Measurements from ENCODE around the gene ANKRD61. TPM values are rescaled to one million over a fixed set of nuclear protein-coding genes. Genes with fewer than 3 reads are reported as not detected.
"Not testable (repeated sequence)": the region's sequence is repeated elsewhere in the genome, so short reads cannot be mapped to it uniquely, and the experiment has no call there.

ANKRD61 gene
- total and polyA plus RNA-seq, 5 donors from 2014 or later: 0.15 to 0.53 (median 0.32) TPM; not detected in 2

GRCh38 chr7:6035165-6035564 lies 4.0 kb downstream of the ANKRD61 start:
- no peaks in the 10 kb centered on the region for H3K27me3 Mint-ChIP-seq
- no peak for DNase-seq
- Histone ChIP-seq H3K4me1 (ENCODE audit: control insufficient read depth, insufficient read depth, low read length, poor library complexity, severe bottlenecking) (no peaks in the 10 kb centered on the region), H3K9me3 (ENCODE audit: control insufficient read depth in 2 of 2, low read length in 2 of 2) (no peaks in the 10 kb centered on the region), H3K27ac (ENCODE audit: insufficient read depth, low read length, poor library complexity, severe bottlenecking) (no peak overlapping the region), H3K4me3 (ENCODE audit: low read depth, low read length) (no peak overlapping the region), H3K36me3 (ENCODE audit: control insufficient read depth, insufficient read depth, low read length) (peaks cover 74% of the 10 kb centered on the region), H3K27me3 (ENCODE audit: control insufficient read depth, insufficient read depth, low read length) (no peaks in the 10 kb centered on the region)
- H3K9me3 Mint-ChIP-seq: no peaks in the 10 kb centered on the region
- peaks cover 0 to 6% (median 2%) of the 10 kb centered on the region in 4 donors for H3K4me1 Mint-ChIP-seq
- ATAC-seq (ENCODE audit: low read depth in 2 of 2): no peak
- peak overlapping the region in 1 of 3 donors; percentile 76 for H3K27ac Mint-ChIP-seq
- H3K4me3 Mint-ChIP-seq: no peak overlapping the region
- H3K36me3 Mint-ChIP-seq: peaks cover 35% of the 10 kb centered on the region

- peaks cover 40% of the 10 kb centered on the region for H3K36me3 Mint-ChIP-seq
- Histone ChIP-seq H3K27ac (ENCODE audit: insufficient read depth, low read length, poor library complexity, severe bottlenecking) (no peak overlapping the region), H3K9me3 (ENCODE audit: control insufficient read depth in 2 of 2, low read length in 2 of 2) (no peaks in the 10 kb centered on the region), H3K36me3 (ENCODE audit: control insufficient read depth, insufficient read depth, low read length) (peaks cover 79% of the 10 kb centered on the region), H3K4me3 (ENCODE audit: low read depth, low read length) (no peak overlapping the region), H3K4me1 (ENCODE audit: control insufficient read depth, insufficient read depth, low read length, poor library complexity, severe bottlenecking) (no peaks in the 10 kb centered on the region), H3K27me3 (ENCODE audit: control insufficient read depth, insufficient read depth, low read length) (no peaks in the 10 kb centered on the region)
- no peak overlapping the region for H3K27ac Mint-ChIP-seq
- peaks cover 0 to 6% (median 2%) of the 10 kb centered on the region in 4 donors for H3K4me1 Mint-ChIP-seq
- ATAC-seq (ENCODE audit: low read depth in 2 of 2) (no peak), DNase-seq (no peak)
- no peaks in the 10 kb centered on the region for H3K9me3 Mint-ChIP-seq
- no peak overlapping the region for H3K4me3 Mint-ChIP-seq
- H3K27me3 Mint-ChIP-seq: no peaks in the 10 kb centered on the region
These were observed 4.5 kb downstream of the ANKRD61 start for GRCh38 chr7:6035686-6036085.

DNA sequence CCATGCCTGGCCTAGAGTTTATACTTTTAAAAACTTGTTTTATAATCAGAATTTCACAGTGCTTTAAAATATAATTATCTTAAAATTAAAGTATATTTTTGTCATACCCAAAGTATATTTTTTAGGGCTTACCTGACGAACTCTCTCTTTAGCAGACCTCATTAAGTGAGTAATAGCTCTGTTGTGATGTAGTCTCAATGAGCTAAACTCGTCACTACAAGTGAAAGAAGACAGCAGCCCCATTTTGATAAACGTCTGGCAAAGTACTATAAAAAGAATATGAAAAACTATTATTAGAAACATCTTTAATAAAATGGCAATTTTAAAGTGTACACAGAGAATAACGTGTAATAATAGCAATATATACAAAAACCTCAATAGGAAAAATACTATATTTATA lies 18.6 kb downstream of the ANKRD61 start:
- Histone ChIP-seq H3K27me3 (ENCODE audit: control insufficient read depth, insufficient read depth, low read length) (no peaks in the 10 kb centered on the region), H3K4me1 (ENCODE audit: control insufficient read depth, insufficient read depth, low read length, poor library complexity, severe bottlenecking) (no peaks in the 10 kb centered on the region), H3K36me3 (ENCODE audit: control insufficient read depth, insufficient read depth, low read length) (peaks cover 65% of the 10 kb centered on the region), H3K4me3 (ENCODE audit: low read depth, low read length) (no peak overlapping the region), H3K9me3 (ENCODE audit: control insufficient read depth in 2 of 2, low read length in 2 of 2) (no peaks in the 10 kb centered on the region), H3K27ac (ENCODE audit: insufficient read depth, low read length, poor library complexity, severe bottlenecking) (no peak overlapping the region)
- no peaks in the 10 kb centered on the region for H3K9me3 Mint-ChIP-seq
- H3K27me3 Mint-ChIP-seq: no peaks in the 10 kb centered on the region
- ATAC-seq (ENCODE audit: low read depth in 2 of 2): no peak
- peaks cover 0 to 7% (median 2%) of the 10 kb centered on the region in 4 donors for H3K4me1 Mint-ChIP-seq
- H3K27ac Mint-ChIP-seq: no peak overlapping the region
- H3K4me3 Mint-ChIP-seq: no peak overlapping the region
- DNase-seq: no peak
- H3K36me3 Mint-ChIP-seq: peaks cover 14% of the 10 kb centered on the region

DNA sequence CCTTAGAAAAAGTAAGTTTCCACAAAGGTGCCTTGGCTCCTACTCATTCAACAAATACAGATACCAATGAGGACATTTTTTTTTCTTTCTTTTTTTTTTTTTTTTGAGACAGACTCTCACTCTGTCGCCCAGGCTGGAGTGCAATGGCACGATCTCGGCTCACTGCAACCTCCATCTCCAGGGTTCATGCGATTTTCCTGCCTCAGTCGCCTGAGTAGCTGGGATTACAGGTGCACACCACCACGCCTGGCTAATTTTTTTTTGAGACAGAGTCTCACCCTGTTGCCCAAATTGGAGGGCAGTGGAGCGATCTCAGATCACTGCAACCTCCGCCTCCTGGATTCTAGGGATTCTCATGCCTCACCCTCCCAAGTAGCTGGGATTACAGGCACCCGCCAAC lies 20.0 kb downstream of the ANKRD61 start:
- not testable (repeated sequence) for H3K27me3 Mint-ChIP-seq; H3K27ac ChIP-seq (ENCODE audit: insufficient read depth, low read length, poor library complexity, severe bottlenecking); H3K9me3 ChIP-seq (ENCODE audit: control insufficient read depth in 2 of 2, low read length in 2 of 2); ATAC-seq (ENCODE audit: low read depth in 2 of 2); H3K4me1 ChIP-seq (ENCODE audit: control insufficient read depth, insufficient read depth, low read length, poor library complexity, severe bottlenecking); H3K4me3 ChIP-seq (ENCODE audit: low read depth, low read length); H3K4me3 Mint-ChIP-seq; H3K27ac Mint-ChIP-seq; DNase-seq; H3K9me3 Mint-ChIP-seq; H3K27me3 ChIP-seq (ENCODE audit: control insufficient read depth, insufficient read depth, low read length)
- peaks cover 54% of the 10 kb centered on the region for H3K36me3 ChIP-seq (ENCODE audit: control insufficient read depth, insufficient read depth, low read length)
- peaks cover 13% of the 10 kb centered on the region for H3K36me3 Mint-ChIP-seq
- peaks cover 0 to 14% (median 2%) of the 10 kb centered on the region in 4 donors for H3K4me1 Mint-ChIP-seq

GRCh38 chr7:6056616-6057015 lies 25.4 kb downstream of the ANKRD61 start:
- H3K27ac Mint-ChIP-seq: no peak overlapping the region
- Histone ChIP-seq H3K27ac (ENCODE audit: insufficient read depth, low read length, poor library complexity, severe bottlenecking) (peak overlapping the region; percentile 33), H3K4me3 (ENCODE audit: low read depth, low read length) (peak overlapping the region; percentile 31), H3K9me3 (ENCODE audit: control insufficient read depth in 2 of 2, low read length in 2 of 2) (no peaks in the 10 kb centered on the region), H3K4me1 (ENCODE audit: control insufficient read depth, insufficient read depth, low read length, poor library complexity, severe bottlenecking) (peaks cover 27% of the 10 kb centered on the region), H3K36me3 (ENCODE audit: control insufficient read depth, insufficient read depth, low read length) (peaks cover 20% of the 10 kb centered on the region), H3K27me3 (ENCODE audit: control insufficient read depth, insufficient read depth, low read length) (no peaks in the 10 kb centered on the region)
- peaks cover 0 to 2% (median 0%) of the 10 kb centered on the region in 7 donors for H3K9me3 Mint-ChIP-seq
- ATAC-seq (ENCODE audit: low read depth in 2 of 2): no peak
- H3K36me3 Mint-ChIP-seq: peaks cover 6% of the 10 kb centered on the region
- H3K4me3 Mint-ChIP-seq: peak overlapping the region in 2 of 4 donors; percentile 54 to 60
- no peak for DNase-seq
- H3K4me1 Mint-ChIP-seq: peaks cover 11 to 33% (median 24%) of the 10 kb centered on the region in 4 donors
- H3K27me3 Mint-ChIP-seq: no peaks in the 10 kb centered on the region

DNA sequence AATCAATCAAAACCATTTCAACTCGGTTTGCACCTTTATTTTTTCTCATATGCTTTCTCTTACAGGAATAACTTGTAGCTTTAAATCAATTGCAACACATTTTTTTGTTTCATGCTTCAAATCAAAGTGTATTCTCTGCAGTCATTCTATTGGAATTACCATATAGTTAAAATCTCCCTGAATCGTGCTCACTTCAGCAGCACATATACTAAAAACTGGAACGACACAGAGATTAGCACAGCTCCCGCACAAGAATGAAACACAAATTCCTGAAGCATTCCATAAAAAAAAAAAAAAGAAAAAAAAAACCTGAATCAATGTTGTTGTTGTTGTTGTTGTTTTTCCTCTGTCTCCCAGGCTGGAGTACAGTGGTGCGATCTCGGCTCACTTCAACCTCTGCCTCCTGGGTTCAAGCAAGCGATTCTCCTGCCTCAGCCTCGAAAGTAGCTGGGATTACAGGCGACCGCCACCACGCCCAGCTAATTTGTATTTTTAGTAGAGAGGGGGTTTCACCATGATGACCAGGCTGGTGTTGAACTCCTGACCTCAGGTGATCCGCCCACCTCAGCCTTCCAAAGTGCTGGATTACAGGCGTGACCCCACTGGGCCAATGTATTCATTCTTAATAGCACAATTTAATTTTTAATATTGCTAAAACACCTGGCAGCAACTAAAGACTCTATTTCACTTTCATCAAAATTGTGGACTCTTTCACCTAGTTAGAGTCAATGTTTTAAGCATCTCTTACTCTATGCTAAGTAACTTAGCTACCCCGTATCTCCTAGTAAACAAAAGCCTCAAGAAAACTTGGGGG lies 26.3 kb downstream of the ANKRD61 start:
- ATAC-seq (ENCODE audit: low read depth in 2 of 2): no peak
- peak overlapping the region; percentile 24 to 98 (median 97) for H3K27ac Mint-ChIP-seq
- H3K27ac ChIP-seq (ENCODE audit: insufficient read depth, low read length, poor library complexity, severe bottlenecking): peak overlapping the region; percentile 89

GRCh38 chr7:6059941-6060340 lies 28.8 kb downstream of the ANKRD61 start:
- not testable (repeated sequence) for H3K36me3 Mint-ChIP-seq; H3K27ac ChIP-seq (ENCODE audit: insufficient read depth, low read length, poor library complexity, severe bottlenecking); DNase-seq; H3K4me3 ChIP-seq (ENCODE audit: low read depth, low read length); H3K27me3 ChIP-seq (ENCODE audit: control insufficient read depth, insufficient read depth, low read length); H3K9me3 ChIP-seq (ENCODE audit: control insufficient read depth in 2 of 2, low read length in 2 of 2); H3K36me3 ChIP-seq (ENCODE audit: control insufficient read depth, insufficient read depth, low read length); ATAC-seq (ENCODE audit: low read depth in 2 of 2); H3K27ac Mint-ChIP-seq; H3K27me3 Mint-ChIP-seq; H3K9me3 Mint-ChIP-seq
- peaks cover 27% of the 10 kb centered on the region for H3K4me1 ChIP-seq (ENCODE audit: control insufficient read depth, insufficient read depth, low read length, poor library complexity, severe bottlenecking)
- peaks cover 11 to 30% (median 24%) of the 10 kb centered on the region in 4 donors for H3K4me1 Mint-ChIP-seq
- H3K4me3 Mint-ChIP-seq: peak overlapping the region; percentile 44 to 98 (median 96)

More for the DNA sequence above, 26.3 kb downstream of the ANKRD61 start:
- Histone ChIP-seq H3K4me3 (ENCODE audit: low read depth, low read length) (peak overlapping the region; percentile 92), H3K27me3 (ENCODE audit: control insufficient read depth, insufficient read depth, low read length) (no peaks in the 10 kb centered on the region), H3K9me3 (ENCODE audit: control insufficient read depth in 2 of 2, low read length in 2 of 2) (no peaks in the 10 kb centered on the region), H3K36me3 (ENCODE audit: control insufficient read depth, insufficient read depth, low read length) (peaks cover 15% of the 10 kb centered on the region), H3K4me1 (ENCODE audit: control insufficient read depth, insufficient read depth, low read length, poor library complexity, severe bottlenecking) (peaks cover 27% of the 10 kb centered on the region)
- H3K36me3 Mint-ChIP-seq: peaks cover 6% of the 10 kb centered on the region
- H3K27me3 Mint-ChIP-seq: no peaks in the 10 kb centered on the region
- H3K4me1 Mint-ChIP-seq: peaks cover 11 to 33% (median 24%) of the 10 kb centered on the region in 4 donors
- H3K4me3 Mint-ChIP-seq: peak overlapping the region; percentile 94 to 98 (median 98)
- peaks cover 0 to 2% (median 0%) of the 10 kb centered on the region in 7 donors for H3K9me3 Mint-ChIP-seq
- no peak for DNase-seq

DNA sequence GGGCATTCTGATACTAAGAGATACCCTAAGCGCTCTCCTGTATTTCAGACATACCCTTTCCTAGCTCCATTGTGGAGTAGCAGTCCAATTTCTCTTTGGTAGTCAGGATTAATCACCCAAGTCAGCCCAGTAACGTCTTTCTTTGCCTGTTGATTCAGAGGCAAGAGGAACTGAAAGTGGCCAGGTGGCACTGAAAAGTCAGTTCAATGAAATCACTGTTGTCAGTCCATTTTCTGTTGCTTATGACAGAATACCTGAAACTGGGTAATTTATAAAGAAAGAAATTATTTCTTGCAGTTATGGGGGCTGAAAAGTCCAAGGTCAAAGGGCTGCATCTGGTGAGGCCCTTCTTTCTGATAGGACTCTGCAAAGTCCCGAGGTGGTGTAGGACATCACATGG lies 40.2 kb downstream of the ANKRD61 start:
- Histone ChIP-seq H3K27me3 (ENCODE audit: control insufficient read depth, insufficient read depth, low read length) (no peaks in the 10 kb centered on the region), H3K36me3 (ENCODE audit: control insufficient read depth, insufficient read depth, low read length) (no peaks in the 10 kb centered on the region), H3K4me1 (ENCODE audit: control insufficient read depth, insufficient read depth, low read length, poor library complexity, severe bottlenecking) (no peaks in the 10 kb centered on the region), H3K4me3 (ENCODE audit: low read depth, low read length) (no peak overlapping the region), H3K27ac (ENCODE audit: insufficient read depth, low read length, poor library complexity, severe bottlenecking) (no peak overlapping the region), H3K9me3 (ENCODE audit: control insufficient read depth in 2 of 2, low read length in 2 of 2) (no peaks in the 10 kb centered on the region)
- Mint-ChIP-seq H3K9me3 (no peaks in the 10 kb centered on the region), H3K4me1 (no peaks in the 10 kb centered on the region), H3K27ac (no peak overlapping the region), H3K27me3 (peaks cover 4% of the 10 kb centered on the region), H3K36me3 (no peaks in the 10 kb centered on the region), H3K4me3 (no peak overlapping the region)
- ATAC-seq (ENCODE audit: low read depth in 2 of 2) (no peak), DNase-seq (no peak)
